Body of pancreas (tissue), 4 donors: ENCODE results near the gene RFESD.

Experiments
- CTCF ChIP-seq, 7 experiments: fragments of 450-650 bp in 4 of 7; fragments of 200-600 bp in 3 of 7; sonication (generic) in 3 of 7; IDR thresholded peaks; one replicate each; pipeline ENCODE4 v1.5.1; 2016 to 2019; ENCODE audit warnings: antibody characterized with exemption in 7 of 7
- POLR2A ChIP-seq, 3 donors: fragments of 450-650 bp; IDR thresholded peaks; one replicate each; pipeline ENCODE4 v1.6.1; 2016; ENCODE audit warnings: antibody characterized with exemption in 3 of 3, mild to moderate bottlenecking in 2 of 3

DNA sequence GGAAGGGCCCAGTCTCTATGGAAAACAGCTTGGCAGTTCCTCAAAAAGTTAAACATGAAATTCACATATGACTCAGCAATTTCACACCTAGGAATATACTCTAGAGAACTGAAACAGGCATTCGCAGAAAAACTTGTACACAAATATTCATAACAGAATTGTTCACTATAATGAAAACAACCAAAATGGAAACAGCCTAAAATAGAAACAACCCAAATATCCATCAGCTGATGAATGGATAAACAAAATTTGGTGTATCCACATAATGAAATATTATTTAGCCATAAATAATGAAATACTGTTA is 31.5 kb upstream of the RFESD start:
- TF ChIP-seq CTCF (IDR thresholded peaks at IDR 0.05) (no peak), POLR2A (IDR thresholded peaks at IDR 0.05) (no peak)
